Mucosa of rectum (tissue), 2 donors: ENCODE measurements around the gene IRGM.
"Not testable (repeated sequence)": the region's sequence is repeated elsewhere in the genome, so short reads cannot be mapped to it uniquely, and the experiment has no call there.

ENCODE experiments used
- H3K27ac ChIP-seq, 2 donors: one replicate each; pipeline ENCODE4 v1.7.0; 2013; ENCODE audit warnings: inconsistent platforms in 2 of 2, low read depth in 2 of 2, low read length in 2 of 2
- H3K27me3 ChIP-seq, 2 donors: one replicate each; pipeline ENCODE4 v1.7.0; 2013; ENCODE audit warnings: low read length in 2 of 2; ENCODE audit not compliant: control insufficient read depth in 2 of 2, insufficient read depth in 2 of 2
- H3K36me3 ChIP-seq, 2 donors: one replicate each; pipeline ENCODE4 v1.7.0; 2013; ENCODE audit warnings: low read length in 2 of 2; ENCODE audit not compliant: control insufficient read depth in 2 of 2, insufficient read depth in 2 of 2
- H3K4me1 ChIP-seq, 2 donors: one replicate each; pipeline ENCODE4 v1.7.0; 2013; ENCODE audit warnings: low read length in 2 of 2, mild to moderate bottlenecking in 1 of 2; ENCODE audit not compliant: control insufficient read depth in 2 of 2, insufficient read depth in 2 of 2
- H3K4me3 ChIP-seq, 2 donors: one replicate each; pipeline ENCODE4 v1.7.0; 2013; ENCODE audit warnings: low read length in 2 of 2
- H3K9ac ChIP-seq, 2 donors: one replicate each; pipeline ENCODE4 v1.7.0; 2013; ENCODE audit warnings: low read length in 2 of 2, low read depth in 1 of 2, mild to moderate bottlenecking in 1 of 2
- H3K9me3 ChIP-seq, 2 donors: one replicate each; pipeline ENCODE4 v1.7.0; 2013; ENCODE audit warnings: low read length in 2 of 2; ENCODE audit not compliant: control insufficient read depth in 2 of 2
- donor health status: healthy.
- donor health status: Normal muscosa, but diverticular disease.

Gene IRGM

GRCh38 chr5:150846308-150846653 is at the start of gene IRGM:
TSS of gene IRGM (plus strand) at chr5:150846521. CDS start at chr5:150848124, 1,603 bp downstream.
- H3K9ac ChIP-seq, H3K36me3 ChIP-seq, H3K9me3 ChIP-seq, H3K4me1 ChIP-seq, H3K27me3 ChIP-seq: not testable (repeated sequence)
- peak within 1 kb of the TSS in 1 of 2 donors; percentile 35 for H3K4me3 ChIP-seq
- H3K27ac ChIP-seq = peak within 1 kb of the TSS in 1 of 2 donors; percentile 18

GRCh38 chr5:150797384-150797783 is 48.9 kb upstream of the IRGM start:
- Histone ChIP-seq H3K9me3 (no peaks in the 10 kb centered on the region), H3K27me3 (no peaks in the 10 kb centered on the region)

GRCh38 chr5:150801117-150801927 is 45.0 kb upstream of the IRGM start:
- Histone ChIP-seq H3K36me3 (peaks cover 0 to 3% of the 10 kb centered on the region in 2 donors), H3K9ac (peak overlapping the region in 1 of 2 donors; percentile 32), H3K27me3 (no peaks in the 10 kb centered on the region), H3K9me3 (no peaks in the 10 kb centered on the region), H3K4me3 (peak overlapping the region; percentile 56 to 60), H3K4me1 (no peaks in the 10 kb centered on the region), H3K27ac (peak overlapping the region in 1 of 2 donors; percentile 50)

More at GRCh38 chr5:150797384-150797783, 48.9 kb upstream of the IRGM start:
- H3K4me1 ChIP-seq = no peaks in the 10 kb centered on the region
- peaks cover 5 to 13% of the 10 kb centered on the region in 2 donors for H3K36me3 ChIP-seq
- no peak overlapping the region for H3K4me3 ChIP-seq
- no peak overlapping the region for H3K27ac ChIP-seq
- H3K9ac ChIP-seq = no peak overlapping the region

GRCh38 chr5:150804388-150804787 is 41.9 kb upstream of the IRGM start:
- H3K4me1 ChIP-seq = no peaks in the 10 kb centered on the region
- no peak overlapping the region for H3K9ac ChIP-seq
- H3K27ac ChIP-seq = no peak overlapping the region
- H3K4me3 ChIP-seq = no peak overlapping the region
- H3K36me3 ChIP-seq = no peaks in the 10 kb centered on the region
- no peaks in the 10 kb centered on the region for H3K27me3 ChIP-seq
- no peaks in the 10 kb centered on the region for H3K9me3 ChIP-seq

GRCh38 chr5:150809363-150809762 is 37.0 kb upstream of the IRGM start:
- Histone ChIP-seq H3K36me3 (no peaks in the 10 kb centered on the region), H3K9ac (no peak overlapping the region), H3K4me1 (no peaks in the 10 kb centered on the region), H3K9me3 (no peaks in the 10 kb centered on the region), H3K4me3 (no peak overlapping the region), H3K27ac (no peak overlapping the region), H3K27me3 (peaks cover 0 to 7% of the 10 kb centered on the region in 2 donors)

- no peak overlapping the region for H3K4me3 ChIP-seq
- no peaks in the 10 kb centered on the region for H3K4me1 ChIP-seq
- H3K9ac ChIP-seq = no peak overlapping the region
- no peak overlapping the region for H3K27ac ChIP-seq
- peaks cover 3 to 5% of the 10 kb centered on the region in 2 donors for H3K9me3 ChIP-seq
- peaks cover 3 to 15% of the 10 kb centered on the region in 2 donors for H3K27me3 ChIP-seq
- H3K36me3 ChIP-seq = no peaks in the 10 kb centered on the region
Measured at GRCh38 chr5:150815010-150815409, 31.3 kb upstream of the IRGM start.

GRCh38 chr5:150816946-150817345 is 29.4 kb upstream of the IRGM start:
- H3K27me3 ChIP-seq = peaks cover 3 to 7% of the 10 kb centered on the region in 2 donors
- H3K27ac ChIP-seq = no peak overlapping the region
- no peaks in the 10 kb centered on the region for H3K4me1 ChIP-seq
- no peak overlapping the region for H3K4me3 ChIP-seq
- no peak overlapping the region for H3K9ac ChIP-seq
- H3K9me3 ChIP-seq = peaks cover 3 to 5% of the 10 kb centered on the region in 2 donors
- H3K36me3 ChIP-seq = no peaks in the 10 kb centered on the region

GRCh38 chr5:150829744-150830143 is 16.6 kb upstream of the IRGM start:
- Histone ChIP-seq H3K36me3 (no peaks in the 10 kb centered on the region), H3K4me1 (no peaks in the 10 kb centered on the region)

GRCh38 chr5:150831821-150832220 is 14.5 kb upstream of the IRGM start:
- H3K9me3 ChIP-seq, H3K36me3 ChIP-seq, H3K9ac ChIP-seq, H3K4me1 ChIP-seq, H3K27me3 ChIP-seq, H3K4me3 ChIP-seq, H3K27ac ChIP-seq: not testable (repeated sequence)

More at GRCh38 chr5:150829744-150830143, 16.6 kb upstream of the IRGM start:
- Histone ChIP-seq H3K4me3 (no peak overlapping the region), H3K27ac (no peak overlapping the region), H3K9ac (no peak overlapping the region), H3K27me3 (no peaks in the 10 kb centered on the region), H3K9me3 (no peaks in the 10 kb centered on the region)

- no peaks in the 10 kb centered on the region for H3K9me3 ChIP-seq
- H3K4me3 ChIP-seq = no peak overlapping the region
- H3K27ac ChIP-seq = no peak overlapping the region
- peaks cover 0 to 6% of the 10 kb centered on the region in 2 donors for H3K27me3 ChIP-seq
- H3K9ac ChIP-seq = no peak overlapping the region
- no peaks in the 10 kb centered on the region for H3K4me1 ChIP-seq
- no peaks in the 10 kb centered on the region for H3K36me3 ChIP-seq
Measured at GRCh38 chr5:150836064-150836463, 10.3 kb upstream of the IRGM start.
